ENCODE data around the gene DNAJC18. TPM values are rescaled to one million over a fixed set of nuclear protein-coding genes. Genes with fewer than 3 reads are reported as not detected.
"Not testable (repeated sequence)": the region's sequence is repeated elsewhere in the genome, so short reads cannot be mapped to it uniquely, and the experiment has no call there.

The DNAJC18 gene
- total and polyA plus RNA-seq, 2 of the 4 experiments (the other 2 are of a cell fraction), result 8.5 to 11.1 TPM

- H3K14ac ChIP-seq (replicated peaks; ENCODE audit: low read depth, low read length); H3K4me2 ChIP-seq (ENCODE audit: low read depth, low read length); H3K4ac ChIP-seq (ENCODE audit: low read depth, low read length); H3K56ac ChIP-seq (ENCODE audit: extremely low read depth, insufficient read depth, low read length); in situ Hi-C loops (cut with MboI; ENCODE audit: low sequenced_read_pairs); H3K27me3 ChIP-seq (ENCODE audit: control insufficient read depth, insufficient read depth, low read length); intact Hi-C loops (cut with micrococcal nuclease); H2BK120ac ChIP-seq (ENCODE audit: low read depth, low read length); H4K8ac ChIP-seq (ENCODE audit: low read depth in 2 of 2, low read length in 2 of 2); H2BK15ac ChIP-seq (ENCODE audit: low read depth, low read length); H4K91ac ChIP-seq (ENCODE audit: insufficient read depth, low read depth, low read length); BruUV-seq (replicated peaks); ATAC-seq (ENCODE audit: low read depth); H3K23ac ChIP-seq (ENCODE audit: low read depth, low read length); H3K9me3 ChIP-seq (ENCODE audit: control insufficient read depth, insufficient read depth, low read length); H2BK5ac ChIP-seq (ENCODE audit: low read depth, low read length, poor library complexity, severe bottlenecking); H3K27ac ChIP-seq (ENCODE audit: insufficient read depth, low read length); H2AFZ ChIP-seq (replicated peaks; ENCODE audit: low read length, poor library complexity); H2BK20ac ChIP-seq (ENCODE audit: low read depth, low read length); H4K5ac ChIP-seq (ENCODE audit: low read depth, low read length); dilution Hi-C loops (cut with HindIII; ENCODE audit: low sequenced_read_pairs, unreplicated experiment); H3K4me3 ChIP-seq (ENCODE audit: insufficient read depth, low read depth, low read length); H3K18ac ChIP-seq (ENCODE audit: low read depth, low read length); DNase-seq; H3K9ac ChIP-seq (ENCODE audit: low read depth, low read length); CTCF ChIA-PET; H2AK5ac ChIP-seq (ENCODE audit: low read depth, low read length); H2AK9ac ChIP-seq (replicated peaks; ENCODE audit: low read depth, low read length, poor library complexity); H4K20me1 ChIP-seq (ENCODE audit: insufficient read depth, low read length): not testable (repeated sequence)
- H3K36me3 ChIP-seq (ENCODE audit: control insufficient read depth, insufficient read depth, low read length), result peaks cover 15% of the 10 kb centered on the region
- POLR2A ChIA-PET (ENCODE audit: unreplicated experiment), result interaction anchor here (0.7 kb wide), 1 partner anchor 36 kb away, joined by 4 read pairs; no protein-coding TSS in a partner anchor
- H3K79me1 ChIP-seq (ENCODE audit: low read depth in 1 of 2, low read length in 2 of 2), result peaks cover 15 to 45% of the 10 kb centered on the region in 2 experiments
- no CpG with 5 or more reads among the region's 4 CpGs for WGBS, 2 experiments (ENCODE audit: extremely low coverage in 2 of 2, insufficient read length in 1 of 2)
- H3K9me1 ChIP-seq (ENCODE audit: insufficient read depth, low read length), result peaks cover 16% of the 10 kb centered on the region
- peaks cover 19% of the 10 kb centered on the region for H3K4me1 ChIP-seq (ENCODE audit: control insufficient read depth, insufficient read depth, low read length)
Observed at GRCh38 chr5:139479729-139480128, 40.4 kb upstream of the DNAJC18 start.

- H3K9me3 ChIP-seq (ENCODE audit: control insufficient read depth, insufficient read depth, low read length); H2AK5ac ChIP-seq (ENCODE audit: low read depth, low read length); H2BK5ac ChIP-seq (ENCODE audit: low read depth, low read length, poor library complexity, severe bottlenecking); H3K23ac ChIP-seq (ENCODE audit: low read depth, low read length); H2BK120ac ChIP-seq (ENCODE audit: low read depth, low read length); H3K4me3 ChIP-seq (ENCODE audit: insufficient read depth, low read depth, low read length); H2BK15ac ChIP-seq (ENCODE audit: low read depth, low read length); H3K9ac ChIP-seq (ENCODE audit: low read depth, low read length); BruUV-seq (replicated peaks); H2AK9ac ChIP-seq (replicated peaks; ENCODE audit: low read depth, low read length, poor library complexity); H3K4ac ChIP-seq (ENCODE audit: low read depth, low read length); H3K14ac ChIP-seq (replicated peaks; ENCODE audit: low read depth, low read length); H4K8ac ChIP-seq (ENCODE audit: low read depth in 2 of 2, low read length in 2 of 2); H2BK20ac ChIP-seq (ENCODE audit: low read depth, low read length); in situ Hi-C loops (cut with MboI; ENCODE audit: low sequenced_read_pairs); H4K5ac ChIP-seq (ENCODE audit: low read depth, low read length); ATAC-seq (ENCODE audit: low read depth); H3K27ac ChIP-seq (ENCODE audit: insufficient read depth, low read length); H3K56ac ChIP-seq (ENCODE audit: extremely low read depth, insufficient read depth, low read length); H2AFZ ChIP-seq (replicated peaks; ENCODE audit: low read length, poor library complexity); dilution Hi-C loops (cut with HindIII; ENCODE audit: low sequenced_read_pairs, unreplicated experiment); H4K20me1 ChIP-seq (ENCODE audit: insufficient read depth, low read length); H3K18ac ChIP-seq (ENCODE audit: low read depth, low read length); H4K91ac ChIP-seq (ENCODE audit: insufficient read depth, low read depth, low read length); CTCF ChIA-PET; H3K4me2 ChIP-seq (ENCODE audit: low read depth, low read length); H3K27me3 ChIP-seq (ENCODE audit: control insufficient read depth, insufficient read depth, low read length); DNase-seq; intact Hi-C loops (cut with micrococcal nuclease): not testable (repeated sequence)
- Histone ChIP-seq H3K9me1 (ENCODE audit: insufficient read depth, low read length) (peaks cover 25% of the 10 kb centered on the region), H3K36me3 (ENCODE audit: control insufficient read depth, insufficient read depth, low read length) (peaks cover 15% of the 10 kb centered on the region), H3K79me1 (ENCODE audit: low read depth in 1 of 2, low read length in 2 of 2) (peaks cover 15 to 53% of the 10 kb centered on the region in 2 experiments), H3K4me1 (ENCODE audit: control insufficient read depth, insufficient read depth, low read length) (peaks cover 25% of the 10 kb centered on the region)
- 60% methylated on average over 3 of the region's 9 CpGs; no CpG with 5 or more reads in 1 of the 2 experiments for WGBS, 2 experiments (ENCODE audit: extremely low coverage in 2 of 2, insufficient read length in 1 of 2)
- POLR2A ChIA-PET (ENCODE audit: unreplicated experiment), result interaction anchor here (0.7 to 1.5 kb wide), 2 partner anchors 17 to 35 kb away, joined by 3 to 4 read pairs; no protein-coding TSS in a partner anchor
Observed at GRCh38 chr5:139478657-139479423, 39.5 kb upstream of the DNAJC18 start.
